ENCODE data around the gene EIF6. TPM values are rescaled to one million over a fixed set of nuclear protein-coding genes. Genes with fewer than 3 reads are reported as not detected.

EIF6 gene
- polyA plus RNA-seq, 3 donors: 94.3 to 222 (median 190) TPM

DNA sequence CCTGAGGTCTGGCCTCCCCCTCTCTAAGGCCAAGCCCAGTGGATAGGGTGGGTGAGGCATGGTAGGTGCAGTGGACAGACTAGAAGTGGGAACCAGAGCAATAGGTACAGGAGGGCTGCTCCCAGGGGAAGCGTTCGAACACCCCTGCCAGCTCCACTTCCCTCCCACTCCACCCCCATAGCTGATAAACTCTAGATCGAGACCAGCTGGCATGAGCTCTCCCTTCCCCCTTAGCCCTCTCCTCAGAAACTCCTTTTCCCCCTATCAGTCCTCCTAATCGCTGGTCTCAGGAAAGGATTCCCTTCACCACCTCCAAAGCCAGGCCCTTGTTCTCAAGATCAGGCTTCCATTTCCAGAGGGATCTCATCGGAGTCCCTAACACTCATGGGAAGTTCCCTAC is 13.7 kb upstream of the EIF6 start:
- no peak for DNase-seq
- peaks cover 10 to 15% of the 10 kb centered on the region in 2 donors for H3K36me3 Mint-ChIP-seq
- Histone ChIP-seq H3K4me2 (replicated peaks; ENCODE audit: extremely low read depth, low read length, poor library complexity, severe bottlenecking) (no peak overlapping the region), H3K27me3 (ENCODE audit: control insufficient read depth in 2 of 2, insufficient read depth in 2 of 2, low read length in 2 of 2) (no peaks in the 10 kb centered on the region), H3K4me3 (replicated peaks in 1 of 3; ENCODE audit: low read depth in 2 of 3, low read length in 3 of 3) (no peak overlapping the region), H3K4me1 (ENCODE audit: control insufficient read depth in 1 of 2, insufficient read depth in 2 of 2, low read length in 2 of 2) (no peaks in the 10 kb centered on the region), H4K20me1 (ENCODE audit: insufficient read depth, low read length) (no peaks in the 10 kb centered on the region), H3K36me3 (replicated peaks in 1 of 2; ENCODE audit: control insufficient read depth in 1 of 2, insufficient read depth in 2 of 2, low read length in 2 of 2) (peaks cover 0 to 16% of the 10 kb centered on the region in 2 donors), H2AFZ (ENCODE audit: insufficient read depth, low read depth, low read length, poor library complexity, severe bottlenecking) (no peak overlapping the region), H3K27ac (ENCODE audit: low read depth in 1 of 2, low read length in 2 of 2) (no peak overlapping the region), H3K9ac (ENCODE audit: insufficient read depth, low read length, poor library complexity, severe bottlenecking) (no peak overlapping the region), H3K79me2 (ENCODE audit: insufficient read depth, low read length) (no peaks in the 10 kb centered on the region), H3K9me3 (replicated peaks in 1 of 2; ENCODE audit: control insufficient read depth in 1 of 2, insufficient read depth in 1 of 2, low read length in 2 of 2) (no peaks in the 10 kb centered on the region)
- TF ChIP-seq, protein P1, sequence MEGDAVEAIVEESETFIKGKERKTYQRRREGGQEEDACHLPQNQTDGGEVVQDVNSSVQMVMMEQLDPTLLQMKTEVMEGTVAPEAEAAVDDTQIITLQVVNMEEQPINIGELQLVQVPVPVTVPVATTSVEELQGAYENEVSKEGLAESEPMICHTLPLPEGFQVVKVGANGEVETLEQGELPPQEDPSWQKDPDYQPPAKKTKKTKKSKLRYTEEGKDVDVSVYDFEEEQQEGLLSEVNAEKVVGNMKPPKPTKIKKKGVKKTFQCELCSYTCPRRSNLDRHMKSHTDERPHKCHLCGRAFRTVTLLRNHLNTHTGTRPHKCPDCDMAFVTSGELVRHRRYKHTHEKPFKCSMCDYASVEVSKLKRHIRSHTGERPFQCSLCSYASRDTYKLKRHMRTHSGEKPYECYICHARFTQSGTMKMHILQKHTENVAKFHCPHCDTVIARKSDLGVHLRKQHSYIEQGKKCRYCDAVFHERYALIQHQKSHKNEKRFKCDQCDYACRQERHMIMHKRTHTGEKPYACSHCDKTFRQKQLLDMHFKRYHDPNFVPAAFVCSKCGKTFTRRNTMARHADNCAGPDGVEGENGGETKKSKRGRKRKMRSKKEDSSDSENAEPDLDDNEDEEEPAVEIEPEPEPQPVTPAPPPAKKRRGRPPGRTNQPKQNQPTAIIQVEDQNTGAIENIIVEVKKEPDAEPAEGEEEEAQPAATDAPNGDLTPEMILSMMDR (IDR thresholded peaks at IDR 0.05): no peak
- no peak overlapping the region for H3K27ac Mint-ChIP-seq
- no peak overlapping the region for H3K4me3 Mint-ChIP-seq
- peaks cover 0 to 3% (median 0%) of the 10 kb centered on the region in 7 donors for H3K9me3 Mint-ChIP-seq
- peaks cover 7% of the 10 kb centered on the region for H3K4me1 Mint-ChIP-seq
- peaks cover 2 to 5% (median 4%) of the 10 kb centered on the region in 3 donors for H3K27me3 Mint-ChIP-seq (ENCODE audit: low read depth in 3 of 3)
- intact Hi-C loops (cut with micrococcal nuclease): no loop called here
- WGBS (ENCODE audit: insufficient coverage): 88% methylated on average over 3 of the region's 5 CpGs

DNA sequence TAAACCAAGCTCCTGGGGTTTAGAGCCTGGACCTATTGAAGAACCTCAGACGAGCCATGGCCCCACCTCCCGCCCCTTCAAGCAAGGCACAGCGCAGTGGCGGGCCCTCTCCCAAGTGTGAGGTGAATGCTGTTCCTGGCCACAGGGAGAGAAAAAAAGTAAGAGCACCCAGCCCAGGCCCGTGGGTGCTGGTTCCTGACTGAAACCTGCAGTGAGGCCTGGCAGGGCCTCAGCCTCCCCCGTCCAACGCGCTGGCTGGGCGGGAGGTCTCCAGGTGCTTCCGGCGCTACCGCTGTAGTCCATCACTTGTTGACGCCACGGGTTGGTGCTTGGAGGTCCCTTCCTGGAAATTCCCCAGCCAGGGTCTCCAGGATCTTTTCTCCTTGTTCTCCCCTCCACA is 13.2 kb upstream of the EIF6 start:
- H3K9ac ChIP-seq (ENCODE audit: insufficient read depth, low read length, poor library complexity, severe bottlenecking): no peak overlapping the region
- WGBS (ENCODE audit: insufficient coverage): 93% methylated on average over 10 of the region's 14 CpGs
- peaks cover 4 to 7% (median 5%) of the 10 kb centered on the region in 3 donors for H3K27me3 Mint-ChIP-seq (ENCODE audit: low read depth in 3 of 3)

More for the DNA sequence above, 13.2 kb upstream of the EIF6 start:
- H3K27ac ChIP-seq (ENCODE audit: low read depth in 1 of 2, low read length in 2 of 2): no peak overlapping the region
- Mint-ChIP-seq H3K27ac (no peak overlapping the region), H3K4me1 (peaks cover 7% of the 10 kb centered on the region), H3K4me3 (no peak overlapping the region), H3K36me3 (peaks cover 5 to 10% of the 10 kb centered on the region in 2 donors), H3K9me3 (peaks cover 0 to 3% (median 0%) of the 10 kb centered on the region in 7 donors)
- H3K4me1 ChIP-seq (ENCODE audit: control insufficient read depth in 1 of 2, insufficient read depth in 2 of 2, low read length in 2 of 2): no peaks in the 10 kb centered on the region
- H2AFZ ChIP-seq (ENCODE audit: insufficient read depth, low read depth, low read length, poor library complexity, severe bottlenecking): no peak overlapping the region
- no peaks in the 10 kb centered on the region for H3K27me3 ChIP-seq (ENCODE audit: control insufficient read depth in 2 of 2, insufficient read depth in 2 of 2, low read length in 2 of 2)
- no peak for DNase-seq
- no peaks in the 10 kb centered on the region for H4K20me1 ChIP-seq (ENCODE audit: insufficient read depth, low read length)
- H3K79me2 ChIP-seq (ENCODE audit: insufficient read depth, low read length): no peaks in the 10 kb centered on the region
- no peak overlapping the region for H3K4me3 ChIP-seq (replicated peaks in 1 of 3; ENCODE audit: low read depth in 2 of 3, low read length in 3 of 3)
- no peaks in the 10 kb centered on the region for H3K9me3 ChIP-seq (replicated peaks in 1 of 2; ENCODE audit: control insufficient read depth in 1 of 2, insufficient read depth in 1 of 2, low read length in 2 of 2)
- TF ChIP-seq, protein P1 (IDR thresholded peaks at IDR 0.05): no peak
- H3K4me2 ChIP-seq (replicated peaks; ENCODE audit: extremely low read depth, low read length, poor library complexity, severe bottlenecking): no peak overlapping the region
- H3K36me3 ChIP-seq (replicated peaks in 1 of 2; ENCODE audit: control insufficient read depth in 1 of 2, insufficient read depth in 2 of 2, low read length in 2 of 2): peaks cover 0 to 11% of the 10 kb centered on the region in 2 donors
- intact Hi-C loops (cut with micrococcal nuclease): no loop called here
